Muscle layer of colon (tissue), 2 donors: Measurements from ENCODE around the gene HMG20A.
A peak's percentile ranks its signal among the peaks of the same experiment; 100 is the strongest.

Source experiments
- H3K27ac ChIP-seq: one replicate; pipeline ENCODE4 v1.7.0; 2013; ENCODE audit warnings: low read depth, mild to moderate bottlenecking, low read length, moderate library complexity
- H3K27me3 ChIP-seq, 2 donors: one replicate each; pipeline ENCODE4 v1.7.0; 2013; ENCODE audit warnings: low read length in 2 of 2, mild to moderate bottlenecking in 2 of 2; ENCODE audit not compliant: insufficient read depth in 2 of 2, control insufficient read depth in 1 of 2
- H3K36me3 ChIP-seq: one replicate; pipeline ENCODE4 v1.7.0; 2013; ENCODE audit warnings: mild to moderate bottlenecking, low read length; ENCODE audit not compliant: insufficient read depth
- H3K4me1 ChIP-seq: one replicate; pipeline ENCODE4 v1.7.0; 2013; ENCODE audit warnings: mild to moderate bottlenecking, low read length; ENCODE audit not compliant: insufficient read depth
- H3K4me3 ChIP-seq, 2 donors: one replicate each; pipeline ENCODE4 v1.7.0; 2013; ENCODE audit warnings: low read length in 2 of 2, low read depth in 1 of 2, mild to moderate bottlenecking in 1 of 2, moderate library complexity in 1 of 2
- H3K9ac ChIP-seq: one replicate; pipeline ENCODE4 v1.7.0; 2013; ENCODE audit warnings: low read length
- H3K9me3 ChIP-seq: one replicate; pipeline ENCODE4 v1.7.0; 2013; ENCODE audit warnings: mild to moderate bottlenecking, low read length
- donor health status: abdominal sarcoma.
- donor health status: Adenocarcinoma of cecum.

The HMG20A gene

GRCh38 chr15:77417602-77418001 lies 3.1 kb upstream of the HMG20A start:
- Histone ChIP-seq H3K27me3 (no peaks in the 10 kb centered on the region), H3K4me1 (peaks cover 25% of the 10 kb centered on the region), H3K9ac (no peak overlapping the region), H3K4me3 (no peak overlapping the region), H3K27ac (no peak overlapping the region), H3K36me3 (no peaks in the 10 kb centered on the region), H3K9me3 (no peaks in the 10 kb centered on the region)

- Histone ChIP-seq H3K9me3 (no peaks in the 10 kb centered on the region), H3K9ac (peak overlapping the region; percentile 63), H3K27ac (peak overlapping the region; percentile 28), H3K4me1 (peaks cover 29% of the 10 kb centered on the region), H3K36me3 (no peaks in the 10 kb centered on the region), H3K27me3 (no peaks in the 10 kb centered on the region), H3K4me3 (peak overlapping the region; percentile 72 to 87)
Observed at GRCh38 chr15:77418391-77418965, 2.2 kb upstream of the HMG20A start.

- peak overlapping the region; percentile 63 for H3K9ac ChIP-seq
- H3K36me3 ChIP-seq: no peaks in the 10 kb centered on the region
- no peaks in the 10 kb centered on the region for H3K27me3 ChIP-seq
- H3K4me3 ChIP-seq: peak overlapping the region; percentile 72 to 87
- H3K27ac ChIP-seq: peak overlapping the region; percentile 68
- peaks cover 29% of the 10 kb centered on the region for H3K4me1 ChIP-seq
- H3K9me3 ChIP-seq: no peaks in the 10 kb centered on the region
Observed at GRCh38 chr15:77418966-77419835, 1.5 kb upstream of the HMG20A start.

- Histone ChIP-seq H3K27me3 (no peaks in the 10 kb centered on the region), H3K9ac (peak within 1 kb of the TSS; percentile 86), H3K9me3 (no peaks in the 10 kb centered on the region), H3K4me1 (peaks cover 29% of the 10 kb centered on the region), H3K36me3 (no peaks in the 10 kb centered on the region), H3K4me3 (peak within 1 kb of the TSS; percentile 72 to 89), H3K27ac (peak within 1 kb of the TSS; percentile 77)
Observed at GRCh38 chr15:77419836-77420609, 665 bp upstream of the HMG20A start, which contains the start of gene PEAK1. TSS of gene PEAK1 (minus strand) at chr15:77420104. CDS start at chr15:77181926, 238,178 bp downstream.

- Histone ChIP-seq H3K9ac (peak overlapping the region; percentile 86), H3K9me3 (no peaks in the 10 kb centered on the region), H3K4me1 (peaks cover 29% of the 10 kb centered on the region), H3K27me3 (no peaks in the 10 kb centered on the region), H3K4me3 (peak overlapping the region; percentile 61 to 89), H3K27ac (peak overlapping the region; percentile 77), H3K36me3 (no peaks in the 10 kb centered on the region)
Observed at GRCh38 chr15:77421370-77421700, 647 bp downstream of the HMG20A start.

- Histone ChIP-seq H3K27me3 (no peaks in the 10 kb centered on the region), H3K9ac (no peak overlapping the region), H3K36me3 (no peaks in the 10 kb centered on the region), H3K27ac (no peak overlapping the region), H3K4me3 (no peak overlapping the region), H3K9me3 (no peaks in the 10 kb centered on the region), H3K4me1 (peaks cover 12% of the 10 kb centered on the region)
Observed at GRCh38 chr15:77425104-77425503, 4.4 kb downstream of the HMG20A start.

- Histone ChIP-seq H3K4me3 (no peak overlapping the region), H3K36me3 (no peaks in the 10 kb centered on the region), H3K4me1 (peaks cover 11% of the 10 kb centered on the region), H3K27ac (no peak overlapping the region), H3K9me3 (no peaks in the 10 kb centered on the region), H3K9ac (no peak overlapping the region), H3K27me3 (no peaks in the 10 kb centered on the region)
Observed at GRCh38 chr15:77426377-77426776, 5.7 kb downstream of the HMG20A start.

GRCh38 chr15:77426871-77427270 lies 6.2 kb downstream of the HMG20A start:
- Histone ChIP-seq H3K4me1 (peaks cover 6% of the 10 kb centered on the region), H3K27me3 (no peaks in the 10 kb centered on the region), H3K9me3 (no peaks in the 10 kb centered on the region), H3K9ac (no peak overlapping the region), H3K4me3 (no peak overlapping the region), H3K27ac (no peak overlapping the region), H3K36me3 (no peaks in the 10 kb centered on the region)

- Histone ChIP-seq H3K4me3 (no peak overlapping the region), H3K27ac (no peak overlapping the region), H3K9me3 (no peaks in the 10 kb centered on the region), H3K4me1 (no peaks in the 10 kb centered on the region), H3K9ac (no peak overlapping the region), H3K27me3 (no peaks in the 10 kb centered on the region), H3K36me3 (no peaks in the 10 kb centered on the region)
Observed at GRCh38 chr15:77430213-77430612, 9.5 kb downstream of the HMG20A start.

GRCh38 chr15:77430652-77431051 lies 10.0 kb downstream of the HMG20A start:
- H3K9me3 ChIP-seq: no peaks in the 10 kb centered on the region
- no peaks in the 10 kb centered on the region for H3K36me3 ChIP-seq
- no peak overlapping the region for H3K9ac ChIP-seq
- no peaks in the 10 kb centered on the region for H3K4me1 ChIP-seq
- H3K27ac ChIP-seq: no peak overlapping the region
- H3K27me3 ChIP-seq: no peaks in the 10 kb centered on the region
- H3K4me3 ChIP-seq: no peak overlapping the region

- H3K36me3 ChIP-seq: no peaks in the 10 kb centered on the region
- H3K4me3 ChIP-seq: no peak overlapping the region
- no peak overlapping the region for H3K9ac ChIP-seq
- no peaks in the 10 kb centered on the region for H3K27me3 ChIP-seq
- H3K9me3 ChIP-seq: no peaks in the 10 kb centered on the region
- H3K4me1 ChIP-seq: peaks cover 14% of the 10 kb centered on the region
- H3K27ac ChIP-seq: no peak overlapping the region
Observed at GRCh38 chr15:77436822-77437221, 16.1 kb downstream of the HMG20A start.
